Measurements from ENCODE around the gene MUC5AC.
"Not testable (repeated sequence)": the region's sequence is repeated elsewhere in the genome, so short reads cannot be mapped to it uniquely, and the experiment has no call there.

The MUC5AC gene

GRCh38 chr11:1157341-1157644 is 460 bp upstream of the MUC5AC start:
- DNase-seq (ENCODE audit: low read depth, low spot score) = no peak
- in situ Hi-C loops (cut with HindIII; ENCODE audit: low sequenced_read_pairs) = no loop called here
- no peak for TF ChIP-seq CTCF (IDR thresholded peaks at IDR 0.05; ENCODE audit: low read depth, low read length)
- H3K4me3 ChIP-seq (ENCODE audit: low read depth, low read length) = no peak overlapping the region

- in situ Hi-C loops (cut with HindIII; ENCODE audit: low sequenced_read_pairs) = no loop called here
- TF ChIP-seq CTCF (IDR thresholded peaks at IDR 0.05; ENCODE audit: low read depth, low read length) = no peak
- no peak for DNase-seq (ENCODE audit: low read depth, low spot score)
- no peak overlapping the region for H3K4me3 ChIP-seq (ENCODE audit: low read depth, low read length)
Measured at GRCh38 chr11:1158681-1159487, 1.1 kb downstream of the MUC5AC start.

- in situ Hi-C loops (cut with HindIII; ENCODE audit: low sequenced_read_pairs); DNase-seq (ENCODE audit: low read depth, low spot score); H3K4me3 ChIP-seq (ENCODE audit: low read depth, low read length): not testable (repeated sequence)
Measured at GRCh38 chr11:1159488-1160220, 1.9 kb downstream of the MUC5AC start.

GRCh38 chr11:1160231-1161101 is 2.7 kb downstream of the MUC5AC start:
- no peak for TF ChIP-seq CTCF (IDR thresholded peaks at IDR 0.05; ENCODE audit: low read depth, low read length)
- no peak overlapping the region for H3K4me3 ChIP-seq (ENCODE audit: low read depth, low read length)
- DNase-seq (ENCODE audit: low read depth, low spot score) = no peak
- in situ Hi-C loops (cut with HindIII; ENCODE audit: low sequenced_read_pairs) = no loop called here

GRCh38 chr11:1161410-1162137 is 3.8 kb downstream of the MUC5AC start:
- TF ChIP-seq CTCF (IDR thresholded peaks at IDR 0.05; ENCODE audit: low read depth, low read length) = no peak
- DNase-seq (ENCODE audit: low read depth, low spot score) = no peak
- no peak overlapping the region for H3K4me3 ChIP-seq (ENCODE audit: low read depth, low read length)
- in situ Hi-C loops (cut with HindIII; ENCODE audit: low sequenced_read_pairs) = no loop called here

- no peak overlapping the region for H3K4me3 ChIP-seq (ENCODE audit: low read depth, low read length)
- in situ Hi-C loops (cut with HindIII; ENCODE audit: low sequenced_read_pairs) = no loop called here
- no peak for DNase-seq (ENCODE audit: low read depth, low spot score)
- no peak for TF ChIP-seq CTCF (IDR thresholded peaks at IDR 0.05; ENCODE audit: low read depth, low read length)
Measured at GRCh38 chr11:1162138-1162475, 4.4 kb downstream of the MUC5AC start.

Measured in astrocyte of the spinal cord (primary cell).